ENCODE results near the gene PLD5.

The PLD5 gene

GRCh38 chr1:242427519-242427918, 97.0 kb downstream of the PLD5 start:
- Histone ChIP-seq H3K9ac (ENCODE audit: low read length) (no peak overlapping the region), H3K9me2 (ENCODE audit: low read depth, low read length) (no peaks in the 10 kb centered on the region), H3K4me3 (ENCODE audit: low read depth, low read length, poor library complexity, severe bottlenecking) (no peak overlapping the region), H2AFZ (ENCODE audit: low read length) (no peak overlapping the region), H3K27ac (ENCODE audit: low read depth, low read length, poor library complexity, severe bottlenecking) (no peak overlapping the region), H3K27me3 (ENCODE audit: insufficient read depth, low read length) (no peaks in the 10 kb centered on the region), H3K9me3 (ENCODE audit: low read length) (no peaks in the 10 kb centered on the region), H3K4me2 (ENCODE audit: low read length) (no peak overlapping the region), H3K79me2 (ENCODE audit: insufficient read depth, low read length) (no peaks in the 10 kb centered on the region), H3F3A (ENCODE audit: insufficient read depth, low read length) (no peaks in the 10 kb centered on the region), H3K4me1 (ENCODE audit: insufficient read depth, low read length, severe bottlenecking) (no peaks in the 10 kb centered on the region), H4K20me1 (ENCODE audit: insufficient read depth, low read length) (no peaks in the 10 kb centered on the region), H3K36me3 (ENCODE audit: insufficient read depth, low read length) (no peaks in the 10 kb centered on the region)
- TF ChIP-seq CTCF (IDR thresholded peaks at IDR 0.05; ENCODE audit: low read length) (no peak), EZH2 (IDR thresholded peaks at IDR 0.05; ENCODE audit: borderline replicate concordance, low read length) (no peak)

- TF ChIP-seq CTCF (IDR thresholded peaks at IDR 0.05; ENCODE audit: low read length) = no peak
- H3K27ac ChIP-seq (ENCODE audit: low read depth, low read length, poor library complexity, severe bottlenecking) = no peak overlapping the region
- no peaks in the 10 kb centered on the region for H3K79me2 ChIP-seq (ENCODE audit: insufficient read depth, low read length)
- no peak overlapping the region for H3K9ac ChIP-seq (ENCODE audit: low read length)
- no peak overlapping the region for H3K4me2 ChIP-seq (ENCODE audit: low read length)
- H3F3A ChIP-seq (ENCODE audit: insufficient read depth, low read length) = no peaks in the 10 kb centered on the region
- no peaks in the 10 kb centered on the region for H3K36me3 ChIP-seq (ENCODE audit: insufficient read depth, low read length)
- H3K4me1 ChIP-seq (ENCODE audit: insufficient read depth, low read length, severe bottlenecking) = no peaks in the 10 kb centered on the region
- H3K27me3 ChIP-seq (ENCODE audit: insufficient read depth, low read length) = no peaks in the 10 kb centered on the region
- H3K9me2 ChIP-seq (ENCODE audit: low read depth, low read length) = no peaks in the 10 kb centered on the region
- no peak overlapping the region for H3K4me3 ChIP-seq (ENCODE audit: low read depth, low read length, poor library complexity, severe bottlenecking)
- no peaks in the 10 kb centered on the region for H3K9me3 ChIP-seq (ENCODE audit: low read length)
- no peak overlapping the region for H2AFZ ChIP-seq (ENCODE audit: low read length)
- H4K20me1 ChIP-seq (ENCODE audit: insufficient read depth, low read length) = no peaks in the 10 kb centered on the region
Measured at GRCh38 chr1:242426271-242426905, 98.1 kb downstream of the PLD5 start.

GRCh38 chr1:242425232-242425631, 99.3 kb downstream of the PLD5 start:
- Histone ChIP-seq H3K4me1 (ENCODE audit: insufficient read depth, low read length, severe bottlenecking) (no peaks in the 10 kb centered on the region), H3K36me3 (ENCODE audit: insufficient read depth, low read length) (no peaks in the 10 kb centered on the region), H2AFZ (ENCODE audit: low read length) (no peak overlapping the region), H3K9me3 (ENCODE audit: low read length) (no peaks in the 10 kb centered on the region), H3K4me3 (ENCODE audit: low read depth, low read length, poor library complexity, severe bottlenecking) (no peak overlapping the region), H3K27ac (ENCODE audit: low read depth, low read length, poor library complexity, severe bottlenecking) (no peak overlapping the region), H4K20me1 (ENCODE audit: insufficient read depth, low read length) (no peaks in the 10 kb centered on the region), H3K27me3 (ENCODE audit: insufficient read depth, low read length) (no peaks in the 10 kb centered on the region), H3K9ac (ENCODE audit: low read length) (no peak overlapping the region), H3K9me2 (ENCODE audit: low read depth, low read length) (no peaks in the 10 kb centered on the region), H3K79me2 (ENCODE audit: insufficient read depth, low read length) (no peaks in the 10 kb centered on the region), H3K4me2 (ENCODE audit: low read length) (no peak overlapping the region), H3F3A (ENCODE audit: insufficient read depth, low read length) (no peaks in the 10 kb centered on the region)
- peak; percentile 42 for TF ChIP-seq CTCF (IDR thresholded peaks at IDR 0.05; ENCODE audit: low read length)
- TF ChIP-seq EZH2 (IDR thresholded peaks at IDR 0.05; ENCODE audit: borderline replicate concordance, low read length) = no peak

Measured in OCI-LY1 (cell line).